ENCODE data around the gene ANKRD28.

The ANKRD28 gene

GRCh38 chr3:15796771-15797641 lies 773 bp downstream of the ANKRD28 start:
- H3K4me3 ChIP-seq (ENCODE audit: low read length), result peak overlapping the region; percentile 79

DNA sequence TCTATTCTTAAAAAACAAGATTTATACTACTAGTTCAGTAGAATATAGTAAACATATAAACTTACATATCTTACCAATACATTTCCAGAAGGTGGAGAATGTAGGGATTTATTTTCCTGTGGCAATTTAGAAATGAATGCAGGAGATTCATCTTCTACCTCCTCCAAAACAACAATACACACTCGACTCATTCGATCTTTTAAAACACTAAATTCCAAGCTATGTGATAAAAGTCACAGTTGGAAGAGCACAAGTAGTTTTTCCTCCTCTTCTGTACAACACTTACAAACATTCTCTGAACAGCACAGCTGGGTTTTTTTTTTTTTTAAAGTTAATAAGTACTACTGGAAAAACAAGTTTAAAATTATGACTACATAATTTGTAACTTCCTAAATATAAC lies 1.4 kb downstream of the ANKRD28 start:
- TF ChIP-seq CTCF (conservative IDR thresholded peaks at IDR 0.05; ENCODE audit: low read length), result no peak
- peak overlapping the region; percentile 79 for H3K4me3 ChIP-seq (ENCODE audit: low read length)
- DNase-seq (ENCODE audit: low read depth), result no peak

More at GRCh38 chr3:15796771-15797641, 773 bp downstream of the ANKRD28 start:
- TF ChIP-seq CTCF (conservative IDR thresholded peaks at IDR 0.05; ENCODE audit: low read length), result no peak
- peak; percentile 76 for DNase-seq (ENCODE audit: low read depth)

GRCh38 chr3:15795651-15796308 lies 2.0 kb downstream of the ANKRD28 start:
- peak; percentile 85 for DNase-seq (ENCODE audit: low read depth)
- TF ChIP-seq CTCF (conservative IDR thresholded peaks at IDR 0.05; ENCODE audit: low read length), result no peak
- peak overlapping the region; percentile 79 for H3K4me3 ChIP-seq (ENCODE audit: low read length)

DNA sequence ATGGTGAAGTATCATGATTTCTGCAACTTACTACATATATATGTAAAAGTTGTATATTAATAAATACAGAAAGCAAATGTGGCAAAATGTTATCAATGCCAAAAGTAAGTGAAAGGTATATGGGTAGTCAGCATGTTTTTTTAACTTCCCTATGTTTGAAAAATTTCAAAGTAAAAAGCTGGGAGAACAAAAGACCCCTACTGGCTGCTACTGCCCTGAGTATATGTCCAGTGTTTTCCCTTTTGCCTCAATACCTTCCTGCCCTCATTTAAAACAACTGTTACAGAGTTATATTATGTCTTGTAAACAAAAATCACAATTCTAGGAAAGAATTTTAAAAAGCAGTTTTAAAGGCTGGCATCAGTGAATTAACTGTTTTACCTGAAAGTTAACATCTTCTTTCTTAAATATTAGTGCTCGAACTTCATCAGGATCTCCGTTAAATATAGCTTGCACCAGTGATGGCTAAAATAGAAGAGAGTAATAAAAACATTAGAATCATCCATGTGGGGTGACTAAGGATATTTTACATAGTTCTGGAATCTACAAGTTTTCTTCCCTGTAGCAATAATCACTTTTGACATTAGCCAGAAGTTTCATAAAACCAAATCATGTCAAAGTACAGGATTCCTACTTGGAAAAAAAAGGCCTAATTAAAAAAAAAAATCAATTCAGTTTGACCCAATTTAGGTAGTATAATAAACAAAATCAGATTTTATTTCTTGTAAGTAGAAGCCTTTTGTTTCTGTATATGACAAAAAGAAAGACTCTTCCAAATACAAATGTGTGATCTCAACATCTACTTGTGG lies 2.7 kb downstream of the ANKRD28 start:
- H3K4me3 ChIP-seq (ENCODE audit: low read length), result peak overlapping the region; percentile 79
- DNase-seq (ENCODE audit: low read depth), result peak; percentile 40
- peak; percentile 44 for TF ChIP-seq CTCF (conservative IDR thresholded peaks at IDR 0.05; ENCODE audit: low read length)

- DNase-seq (ENCODE audit: low read depth), result peak; percentile 78
- no peak for TF ChIP-seq CTCF (conservative IDR thresholded peaks at IDR 0.05; ENCODE audit: low read length)
- H3K4me3 ChIP-seq (ENCODE audit: low read length), result peak overlapping the region; percentile 79
Observed at GRCh38 chr3:15794303-15794771, 3.4 kb downstream of the ANKRD28 start.

- no peak for TF ChIP-seq CTCF (conservative IDR thresholded peaks at IDR 0.05; ENCODE audit: low read length)
- H3K4me3 ChIP-seq (ENCODE audit: low read length), result no peak overlapping the region
Observed at GRCh38 chr3:15791525-15791924, 6.3 kb downstream of the ANKRD28 start.

More at GRCh38 chr3:15791525-15791924, 6.3 kb downstream of the ANKRD28 start:
- DNase-seq (ENCODE audit: low read depth), result no peak

Measured in AG10803 (cell line).